HFF-Myc (cell line): ENCODE measurements around the gene DUS2.
"Not testable (repeated sequence)": the region's sequence is repeated elsewhere in the genome, so short reads cannot be mapped to it uniquely, and the experiment has no call there.

Experiments used
- DNase-seq: peaks from one replicate; pipeline ENCODE4 v3.0.0-alpha.2; 2011; ENCODE audit warnings: low read depth; ENCODE audit errors: extremely low read depth
- H3K4me3 ChIP-seq: replicated peaks from 2 replicates; pipeline ENCODE4 v1.5.1; 2011; ENCODE audit warnings: low read depth, mild to moderate bottlenecking, control low read depth, low read length
- CTCF ChIP-seq: IDR thresholded peaks from 2 replicates; pipeline ENCODE4 v1.5.1; 2012; ENCODE audit warnings: mild to moderate bottlenecking, low read depth, low read length, control low read depth; ENCODE audit errors: missing control alignments

Gene DUS2

GRCh38 chr16:68110611-68111010 is 87.5 kb downstream of the DUS2 start:
- H3K4me3 ChIP-seq, DNase-seq: not testable (repeated sequence)

GRCh38 chr16:68111379-68111778 is 88.3 kb downstream of the DUS2 start:
- no peak for TF ChIP-seq CTCF
- H3K4me3 ChIP-seq: no peak overlapping the region
- DNase-seq: no peak

- H3K4me3 ChIP-seq: no peak overlapping the region
- TF ChIP-seq CTCF: no peak
- DNase-seq: no peak
Measured at GRCh38 chr16:68113059-68113761, 90.1 kb downstream of the DUS2 start.

- no peak for DNase-seq
- no peak overlapping the region for H3K4me3 ChIP-seq
- TF ChIP-seq CTCF: no peak
Measured at GRCh38 chr16:68113765-68114240, 90.7 kb downstream of the DUS2 start.

- not testable (repeated sequence) for DNase-seq, H3K4me3 ChIP-seq
Measured at GRCh38 chr16:68114939-68115338, 91.9 kb downstream of the DUS2 start.

- TF ChIP-seq CTCF: no peak
- no peak for DNase-seq
- H3K4me3 ChIP-seq: no peak overlapping the region
Measured at GRCh38 chr16:68115851-68116250, 92.8 kb downstream of the DUS2 start.

GRCh38 chr16:68116256-68116867 is 93.3 kb downstream of the DUS2 start:
- DNase-seq: no peak
- peak; percentile 46 for TF ChIP-seq CTCF

GRCh38 chr16:68117884-68118283 is 94.8 kb downstream of the DUS2 start:
- TF ChIP-seq CTCF: no peak
- no peak overlapping the region for H3K4me3 ChIP-seq
- DNase-seq: no peak

More at GRCh38 chr16:68116256-68116867, 93.3 kb downstream of the DUS2 start:
- no peak overlapping the region for H3K4me3 ChIP-seq

GRCh38 chr16:68118954-68119353 is 95.9 kb downstream of the DUS2 start:
- H3K4me3 ChIP-seq, DNase-seq: not testable (repeated sequence)

- not testable (repeated sequence) for DNase-seq, H3K4me3 ChIP-seq
Measured at GRCh38 chr16:68120496-68120895, 97.4 kb downstream of the DUS2 start.
